OCI-LY7 (cell line): ENCODE results near the gene SOS1.

ENCODE experiments used
- EZH2phosphoT487 ChIP-seq: fragments of 200-600 bp; sonication (generic); IDR thresholded peaks from 2 replicates; pipeline ENCODE4 v1.6.1; 2018; ENCODE audit warnings: low read depth, borderline replicate concordance, mild to moderate bottlenecking, mixed run types, antibody characterized with exemption, low read length, moderate library complexity, mixed read lengths
- TF ChIP-seq, protein P1 (sequence below): fragments of 200-600 bp; sonication (generic); conservative IDR thresholded peaks from 2 replicates; pipeline ENCODE4 v1.5.1; 2014; ENCODE audit warnings: mild to moderate bottlenecking, antibody characterized with exemption, low read length, moderate library complexity, mixed read lengths

DNA sequence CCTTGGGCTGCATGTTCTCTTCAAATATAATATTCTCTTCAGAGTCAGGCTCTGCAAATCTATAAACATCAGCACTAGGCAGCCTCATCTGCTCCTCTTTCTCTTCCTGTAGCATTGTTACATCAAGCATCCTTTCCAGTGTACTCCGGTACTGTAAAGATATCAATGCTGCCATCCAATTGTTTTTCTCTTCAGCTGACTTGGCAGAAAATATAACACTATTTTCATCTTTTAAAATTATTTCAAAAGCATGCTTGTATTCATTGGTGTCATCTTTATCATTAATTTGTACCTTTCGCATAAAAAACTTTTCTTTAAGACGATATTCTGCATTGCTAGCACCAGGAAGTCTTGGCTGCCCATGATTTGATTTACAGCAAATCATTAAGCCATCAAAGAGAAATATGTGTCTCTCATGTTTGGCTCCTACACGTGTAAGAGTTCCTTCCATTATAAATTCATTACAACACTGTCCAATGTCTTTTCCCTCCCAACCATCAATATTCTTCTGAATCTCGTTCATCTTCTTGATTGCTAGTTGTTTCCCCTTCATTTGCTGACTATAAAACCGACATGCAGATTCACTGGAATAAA is 98.1 kb downstream of the SOS1 start:
- TF ChIP-seq, protein P1, sequence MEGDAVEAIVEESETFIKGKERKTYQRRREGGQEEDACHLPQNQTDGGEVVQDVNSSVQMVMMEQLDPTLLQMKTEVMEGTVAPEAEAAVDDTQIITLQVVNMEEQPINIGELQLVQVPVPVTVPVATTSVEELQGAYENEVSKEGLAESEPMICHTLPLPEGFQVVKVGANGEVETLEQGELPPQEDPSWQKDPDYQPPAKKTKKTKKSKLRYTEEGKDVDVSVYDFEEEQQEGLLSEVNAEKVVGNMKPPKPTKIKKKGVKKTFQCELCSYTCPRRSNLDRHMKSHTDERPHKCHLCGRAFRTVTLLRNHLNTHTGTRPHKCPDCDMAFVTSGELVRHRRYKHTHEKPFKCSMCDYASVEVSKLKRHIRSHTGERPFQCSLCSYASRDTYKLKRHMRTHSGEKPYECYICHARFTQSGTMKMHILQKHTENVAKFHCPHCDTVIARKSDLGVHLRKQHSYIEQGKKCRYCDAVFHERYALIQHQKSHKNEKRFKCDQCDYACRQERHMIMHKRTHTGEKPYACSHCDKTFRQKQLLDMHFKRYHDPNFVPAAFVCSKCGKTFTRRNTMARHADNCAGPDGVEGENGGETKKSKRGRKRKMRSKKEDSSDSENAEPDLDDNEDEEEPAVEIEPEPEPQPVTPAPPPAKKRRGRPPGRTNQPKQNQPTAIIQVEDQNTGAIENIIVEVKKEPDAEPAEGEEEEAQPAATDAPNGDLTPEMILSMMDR = no peak
- no peak for TF ChIP-seq EZH2phosphoT487
